OCI-LY3 (cell line): ENCODE measurements around the gene FAM177B.

Experiments
- H2AFZ ChIP-seq: fragments of 200-600, 300-600 bp; shearing (Covaris generic); 2 replicates; pipeline ENCODE4 v1.6.0; 2014; ENCODE audit warnings: antibody characterized with exemption, low read depth, low read length
- H3K27ac ChIP-seq: fragments of 200-600, 300-600 bp; sonication (generic); 2 replicates; pipeline ENCODE4 v1.5.1; 2014; ENCODE audit warnings: mild to moderate bottlenecking, low read length, moderate library complexity, mixed read lengths
- H3K27me3 ChIP-seq: fragments of 200-600, 300-600 bp; sonication (generic); 2 replicates; pipeline ENCODE4 v1.6.1; 2014; ENCODE audit warnings: low read depth, low read length, mixed read lengths
- H3K36me3 ChIP-seq: fragments of 200-600, 300-600 bp; sonication (generic); replicated peaks from 2 replicates; pipeline ENCODE3; 2014; ENCODE audit warnings: low read depth, low read length, mixed read lengths
- H3K4me1 ChIP-seq: fragments of 300-600, 200-600 bp; sonication (generic); 2 replicates; pipeline ENCODE4 v1.6.1; 2014; ENCODE audit warnings: low read length, mixed read lengths
- H3K4me2 ChIP-seq: fragments of 200-600, 300-600 bp; sonication (generic); 2 replicates; pipeline ENCODE4 v1.6.1; 2014; ENCODE audit warnings: low read length, mixed read lengths
- H3K4me3 ChIP-seq: fragments of 300-600, 200-600 bp; sonication (generic); 2 replicates; pipeline ENCODE4 v1.5.1; 2014; ENCODE audit warnings: antibody characterized with exemption, mild to moderate bottlenecking, low read length, moderate library complexity
- H3K79me2 ChIP-seq: fragments of 300-600, 200-600 bp; shearing (Covaris generic); 2 replicates; pipeline ENCODE4 v1.6.1; 2014; ENCODE audit warnings: mild to moderate bottlenecking, low read length, mixed read lengths
- H3K9ac ChIP-seq: fragments of 300-600, 200-600 bp; shearing (Covaris generic); 2 replicates; pipeline ENCODE4 v1.6.0; 2014; ENCODE audit warnings: mild to moderate bottlenecking, low read length, moderate library complexity
- H3K9me3 ChIP-seq: fragments of 200-600, 300-600 bp; shearing (Covaris generic); 2 replicates; pipeline ENCODE4 v1.6.1; 2014; ENCODE audit warnings: low read length, mixed read lengths; ENCODE audit not compliant: insufficient read depth
- H4K20me1 ChIP-seq: fragments of 200-600, 300-600 bp; sonication (generic); 2 replicates; pipeline ENCODE4 v1.6.1; 2016; ENCODE audit warnings: low read length, mixed read lengths; ENCODE audit not compliant: insufficient read depth
- EZH2phosphoT487 ChIP-seq: fragments of 200-600 bp; shearing (Covaris generic); IDR thresholded peaks from 2 replicates; pipeline ENCODE4 v1.6.1; 2018; ENCODE audit warnings: antibody characterized with exemption, mixed run types, low read depth
- TF ChIP-seq, protein P1 (sequence below): fragments of 200-600, 300-600 bp; sonication (generic); IDR thresholded peaks from 2 replicates; pipeline ENCODE4 v1.5.1; 2014; ENCODE audit warnings: antibody characterized with exemption, low read length, low read depth

The FAM177B gene

DNA sequence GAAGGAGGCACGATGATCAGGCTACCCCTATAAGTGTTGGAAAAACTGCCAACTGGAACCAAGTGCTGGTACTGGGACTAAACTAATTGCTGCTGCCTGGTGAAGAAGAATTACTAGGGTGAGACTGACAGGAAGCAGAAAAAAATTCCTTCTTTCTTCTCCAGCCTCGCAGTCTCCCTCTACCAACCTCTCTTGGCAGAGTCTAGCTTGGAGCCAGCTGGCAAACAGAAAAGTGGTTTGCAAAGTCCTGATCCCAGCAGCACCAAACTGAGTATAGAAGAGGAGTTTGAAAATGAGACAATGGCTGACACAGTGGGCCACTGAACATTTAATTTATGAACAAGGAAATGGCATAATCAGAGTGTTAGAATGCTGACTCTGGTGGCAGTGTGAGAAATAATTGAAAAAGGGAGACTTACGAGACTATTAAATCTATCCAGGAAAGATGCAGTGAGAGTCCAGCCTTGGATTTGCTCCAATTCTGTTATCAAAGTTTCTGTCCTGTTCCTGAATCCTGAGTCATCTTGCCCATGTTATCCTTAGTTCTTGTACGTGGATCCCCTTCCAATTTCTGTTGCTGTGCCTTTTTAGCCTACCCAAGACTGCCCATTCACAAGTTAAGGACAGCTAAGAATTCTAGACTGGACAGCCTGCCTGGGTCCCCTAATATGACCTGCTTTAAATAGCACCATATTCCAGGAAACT lies 54.2 kb downstream of the FAM177B start:
- Histone ChIP-seq H3K4me1 (no peaks in the 10 kb centered on the region), H3K27ac (no peak overlapping the region), H3K27me3 (peaks cover 17% of the 10 kb centered on the region; the same call in 1 of the 2 replicates), H4K20me1 (no peaks in the 10 kb centered on the region), H2AFZ (no peak overlapping the region), H3K4me2 (no peak overlapping the region), H3K9me3 (0 out of 2 replicates have a peak, but pooled peaks cover 3% of the 10 kb centered on the region), H3K9ac (no peak overlapping the region), H3K79me2 (no peaks in the 10 kb centered on the region), H3K36me3 (no peaks in the 10 kb centered on the region), H3K4me3 (no peak overlapping the region)
- no peak for TF ChIP-seq EZH2phosphoT487
- TF ChIP-seq, protein P1, sequence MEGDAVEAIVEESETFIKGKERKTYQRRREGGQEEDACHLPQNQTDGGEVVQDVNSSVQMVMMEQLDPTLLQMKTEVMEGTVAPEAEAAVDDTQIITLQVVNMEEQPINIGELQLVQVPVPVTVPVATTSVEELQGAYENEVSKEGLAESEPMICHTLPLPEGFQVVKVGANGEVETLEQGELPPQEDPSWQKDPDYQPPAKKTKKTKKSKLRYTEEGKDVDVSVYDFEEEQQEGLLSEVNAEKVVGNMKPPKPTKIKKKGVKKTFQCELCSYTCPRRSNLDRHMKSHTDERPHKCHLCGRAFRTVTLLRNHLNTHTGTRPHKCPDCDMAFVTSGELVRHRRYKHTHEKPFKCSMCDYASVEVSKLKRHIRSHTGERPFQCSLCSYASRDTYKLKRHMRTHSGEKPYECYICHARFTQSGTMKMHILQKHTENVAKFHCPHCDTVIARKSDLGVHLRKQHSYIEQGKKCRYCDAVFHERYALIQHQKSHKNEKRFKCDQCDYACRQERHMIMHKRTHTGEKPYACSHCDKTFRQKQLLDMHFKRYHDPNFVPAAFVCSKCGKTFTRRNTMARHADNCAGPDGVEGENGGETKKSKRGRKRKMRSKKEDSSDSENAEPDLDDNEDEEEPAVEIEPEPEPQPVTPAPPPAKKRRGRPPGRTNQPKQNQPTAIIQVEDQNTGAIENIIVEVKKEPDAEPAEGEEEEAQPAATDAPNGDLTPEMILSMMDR: no peak

DNA sequence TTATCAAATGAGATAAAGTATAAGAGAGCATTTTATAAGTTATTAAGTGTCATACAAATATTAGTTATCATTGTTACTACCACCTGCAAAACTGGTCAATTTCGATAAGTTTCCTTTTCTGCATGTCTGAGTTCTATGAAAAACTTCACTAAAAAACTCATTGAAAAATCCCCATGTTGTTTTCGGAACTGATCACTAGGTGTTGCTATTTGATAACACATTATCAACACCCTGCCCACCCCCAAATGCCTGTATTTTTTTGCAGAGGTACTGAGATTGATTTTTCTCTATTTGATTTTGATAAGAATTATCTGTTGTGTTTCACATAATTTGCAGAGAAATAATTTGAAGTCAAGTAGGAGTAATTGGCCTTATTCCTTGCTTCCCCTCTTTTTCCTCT lies 55.7 kb downstream of the FAM177B start:
- Histone ChIP-seq H3K27ac (no peak overlapping the region), H3K9ac (no peak overlapping the region), H4K20me1 (no peaks in the 10 kb centered on the region), H3K27me3 (0 out of 2 replicates have a peak, but pooled peaks cover 8% of the 10 kb centered on the region), H3K79me2 (no peaks in the 10 kb centered on the region), H3K4me1 (no peaks in the 10 kb centered on the region), H3K36me3 (no peaks in the 10 kb centered on the region), H3K9me3 (0 out of 2 replicates have a peak, but pooled peaks cover 3% of the 10 kb centered on the region), H3K4me2 (no peak overlapping the region), H3K4me3 (no peak overlapping the region), H2AFZ (no peak overlapping the region)
- TF ChIP-seq EZH2phosphoT487: no peak
- TF ChIP-seq, protein P1: peak; percentile 71

DNA sequence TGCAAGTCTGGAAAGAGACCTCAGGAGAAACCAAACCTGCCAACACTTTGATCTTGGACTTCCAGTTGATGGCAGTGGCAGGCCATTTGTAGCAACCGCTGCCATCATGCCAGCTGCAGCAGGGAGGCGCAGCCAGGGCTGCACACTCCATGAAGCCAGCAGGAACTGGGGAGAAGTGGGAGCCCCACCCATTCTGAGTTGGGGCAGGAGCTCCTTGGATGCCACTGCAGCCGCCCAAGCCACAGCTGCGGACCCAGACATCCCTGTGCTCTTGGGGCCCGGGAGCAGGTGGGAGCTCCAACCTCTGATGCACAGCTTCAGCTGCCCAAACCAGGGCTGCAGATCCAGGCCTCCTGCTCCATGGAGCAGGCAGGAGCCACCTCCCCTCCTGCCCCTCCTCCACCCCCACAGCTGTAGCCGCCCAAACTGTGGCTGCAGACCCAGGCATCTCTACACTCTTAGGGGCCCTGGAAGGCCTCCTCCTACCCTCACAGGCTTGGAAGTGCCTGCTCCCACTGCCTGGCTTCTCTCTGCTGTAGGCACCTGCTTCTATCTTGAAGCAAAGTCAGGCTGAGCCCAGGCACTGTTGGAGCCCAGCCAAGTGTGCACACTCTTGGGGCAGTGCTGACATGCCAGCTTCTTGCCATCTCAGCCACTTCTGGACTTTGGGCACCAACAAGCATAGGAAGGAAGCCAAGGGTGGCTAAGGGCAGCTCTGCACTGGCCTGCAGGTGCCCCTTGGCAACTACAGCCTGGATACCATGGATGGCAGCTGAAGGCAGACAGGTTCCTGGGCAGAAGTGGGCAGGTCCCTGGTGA lies 57.9 kb downstream of the FAM177B start:
- TF ChIP-seq EZH2phosphoT487: no peak
- TF ChIP-seq, protein P1: 0 out of 2 replicates have a peak, but pooled peaks have one; percentile 13
- Histone ChIP-seq H3K4me2 (no peak overlapping the region), H3K27me3 (peaks cover 19% of the 10 kb centered on the region), H3K27ac (no peak overlapping the region), H3K9ac (no peak overlapping the region), H2AFZ (no peak overlapping the region), H3K4me1 (no peaks in the 10 kb centered on the region), H3K79me2 (no peaks in the 10 kb centered on the region), H3K36me3 (no peaks in the 10 kb centered on the region), H3K4me3 (no peak overlapping the region), H4K20me1 (no peaks in the 10 kb centered on the region), H3K9me3 (no peaks in the 10 kb centered on the region)

DNA sequence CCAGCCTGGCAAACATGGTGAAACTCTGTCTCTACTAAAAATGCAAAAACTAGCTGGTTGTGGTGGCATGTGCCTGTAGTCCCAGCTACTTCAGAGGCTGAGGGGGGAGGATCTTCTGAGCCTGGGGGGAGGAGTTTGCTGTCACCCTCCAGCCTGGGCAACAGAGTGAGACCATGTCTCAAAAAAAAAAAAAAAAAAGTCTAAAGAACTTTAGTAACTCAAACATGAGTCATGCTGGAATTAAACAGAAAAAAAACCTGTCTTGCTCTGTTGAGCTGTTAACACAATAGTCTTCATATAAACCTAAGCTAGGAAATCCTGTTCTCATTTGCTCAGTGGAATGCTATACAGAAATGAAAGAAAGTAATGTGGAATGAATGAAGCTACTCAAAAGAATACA lies 61.1 kb downstream of the FAM177B start:
- H3K27ac ChIP-seq: no peak overlapping the region
- no peaks in the 10 kb centered on the region for H3K9me3 ChIP-seq
- no peaks in the 10 kb centered on the region for H3K4me1 ChIP-seq
- no peak overlapping the region for H3K4me2 ChIP-seq
- no peak overlapping the region for H2AFZ ChIP-seq
- no peak overlapping the region for H3K4me3 ChIP-seq
- no peak overlapping the region for H3K9ac ChIP-seq
- no peaks in the 10 kb centered on the region for H3K79me2 ChIP-seq
- peaks cover 33% of the 10 kb centered on the region for H3K27me3 ChIP-seq
- no peaks in the 10 kb centered on the region for H3K36me3 ChIP-seq
- no peak for TF ChIP-seq EZH2phosphoT487
- TF ChIP-seq, protein P1: no peak
- no peaks in the 10 kb centered on the region for H4K20me1 ChIP-seq
